ENCODE results near the gene UMODL1.
"Not testable (repeated sequence)": the region's sequence is repeated elsewhere in the genome, so short reads cannot be mapped to it uniquely, and the experiment has no call there.

UMODL1 gene

DNA sequence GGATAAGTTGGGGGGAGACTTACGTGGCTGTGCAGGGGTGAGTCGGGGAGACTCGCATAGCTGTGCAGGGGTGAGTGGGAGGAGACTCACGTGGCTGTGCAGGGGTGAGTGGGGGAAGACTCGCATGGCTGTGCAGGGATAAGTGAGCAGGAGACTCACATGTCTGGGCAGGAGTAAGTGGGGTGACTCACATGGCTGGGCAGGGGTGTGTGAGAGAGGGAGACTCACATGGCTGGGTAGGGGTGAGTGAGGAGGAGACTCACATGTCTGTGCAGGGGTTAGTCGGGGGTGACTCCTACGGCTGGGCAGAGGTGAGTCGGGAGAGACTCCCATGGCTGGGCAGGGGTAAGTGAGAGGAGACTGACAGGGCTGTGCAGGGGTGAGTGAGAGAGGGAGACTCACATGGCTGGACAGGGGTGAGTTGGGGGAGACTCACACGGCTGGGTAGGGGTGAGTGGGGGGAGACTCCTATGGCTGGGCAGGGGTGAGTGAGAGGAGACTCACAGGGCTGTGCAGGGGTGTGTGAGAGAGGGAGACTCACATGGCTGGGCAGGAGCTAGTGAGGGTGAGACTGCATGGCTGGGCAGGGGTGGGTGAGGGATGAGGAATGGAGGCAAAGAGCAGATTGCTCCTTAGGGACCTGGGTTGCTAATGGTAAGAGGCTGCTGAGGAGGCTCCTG, 91.9 kb downstream of the UMODL1 start:
- in situ Hi-C loops (cut with MboI; ENCODE audit: low sequenced_read_pairs): no loop called here
- Histone ChIP-seq H3K4me1 (no peaks in the 10 kb centered on the region), H3K9me3 (no peaks in the 10 kb centered on the region), H3K27me3 (ENCODE audit: low read depth) (no peaks in the 10 kb centered on the region), H3K4me3 (no peak overlapping the region), H3K36me3 (replicated peaks) (no peaks in the 10 kb centered on the region)
- DNase-seq (ENCODE audit: low spot score in 2 of 2): no peak

- H3K4me3 ChIP-seq: no peak overlapping the region
- DNase-seq (ENCODE audit: low spot score in 2 of 2): no peak
- no peaks in the 10 kb centered on the region for H3K27me3 ChIP-seq (ENCODE audit: low read depth)
- H3K4me1 ChIP-seq: no peaks in the 10 kb centered on the region
- H3K36me3 ChIP-seq (replicated peaks): no peaks in the 10 kb centered on the region
- no peaks in the 10 kb centered on the region for H3K9me3 ChIP-seq
- in situ Hi-C loops (cut with MboI; ENCODE audit: low sequenced_read_pairs): no loop called here
These were observed 92.4 kb downstream of the UMODL1 start for GRCh38 chr21:42163511-42163863.

GRCh38 chr21:42164064-42164789, 93.1 kb downstream of the UMODL1 start:
- Histone ChIP-seq H3K4me1 (no peaks in the 10 kb centered on the region), H3K27me3 (ENCODE audit: low read depth) (no peaks in the 10 kb centered on the region), H3K9me3 (no peaks in the 10 kb centered on the region), H3K4me3 (no peak overlapping the region), H3K36me3 (replicated peaks) (no peaks in the 10 kb centered on the region)
- peak in 1 of 2 experiments; percentile 33 for DNase-seq (ENCODE audit: low spot score in 2 of 2)
- in situ Hi-C loops (cut with MboI; ENCODE audit: low sequenced_read_pairs): no loop called here

GRCh38 chr21:42164818-42165217, 93.7 kb downstream of the UMODL1 start:
- Histone ChIP-seq H3K9me3 (no peaks in the 10 kb centered on the region), H3K27me3 (ENCODE audit: low read depth) (no peaks in the 10 kb centered on the region), H3K4me1 (no peaks in the 10 kb centered on the region), H3K4me3 (no peak overlapping the region), H3K36me3 (replicated peaks) (no peaks in the 10 kb centered on the region)
- in situ Hi-C loops (cut with MboI; ENCODE audit: low sequenced_read_pairs): no loop called here
- no peak for DNase-seq (ENCODE audit: low spot score in 2 of 2)

GRCh38 chr21:42165901-42166300, 94.8 kb downstream of the UMODL1 start:
- Histone ChIP-seq H3K27me3 (ENCODE audit: low read depth) (no peaks in the 10 kb centered on the region), H3K9me3 (no peaks in the 10 kb centered on the region), H3K4me1 (no peaks in the 10 kb centered on the region), H3K36me3 (replicated peaks) (no peaks in the 10 kb centered on the region), H3K4me3 (no peak overlapping the region)
- in situ Hi-C loops (cut with MboI; ENCODE audit: low sequenced_read_pairs): no loop called here
- no peak for DNase-seq (ENCODE audit: low spot score in 2 of 2)

DNA sequence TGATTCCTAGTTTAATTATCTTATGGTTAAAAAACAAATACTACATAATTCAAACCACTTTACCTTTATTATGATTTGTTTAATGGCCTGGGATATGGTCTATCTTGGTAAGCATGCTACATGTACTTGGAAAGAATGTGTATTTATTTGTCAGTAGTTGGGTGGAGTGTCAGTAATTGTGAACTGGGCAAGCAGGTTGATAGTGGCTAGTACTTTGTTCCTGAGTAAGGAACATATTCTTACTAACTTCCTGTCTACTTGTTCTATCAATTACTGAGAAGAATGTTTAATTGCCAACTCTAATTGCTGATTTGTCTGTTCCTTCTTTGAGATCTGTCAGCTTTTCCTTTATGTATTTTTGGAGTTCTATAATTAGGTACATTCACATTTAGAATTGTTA, 98.6 kb downstream of the UMODL1 start:
- no peak for DNase-seq (ENCODE audit: low spot score in 2 of 2)
- in situ Hi-C loops (cut with MboI; ENCODE audit: low sequenced_read_pairs): no loop called here

DNA sequence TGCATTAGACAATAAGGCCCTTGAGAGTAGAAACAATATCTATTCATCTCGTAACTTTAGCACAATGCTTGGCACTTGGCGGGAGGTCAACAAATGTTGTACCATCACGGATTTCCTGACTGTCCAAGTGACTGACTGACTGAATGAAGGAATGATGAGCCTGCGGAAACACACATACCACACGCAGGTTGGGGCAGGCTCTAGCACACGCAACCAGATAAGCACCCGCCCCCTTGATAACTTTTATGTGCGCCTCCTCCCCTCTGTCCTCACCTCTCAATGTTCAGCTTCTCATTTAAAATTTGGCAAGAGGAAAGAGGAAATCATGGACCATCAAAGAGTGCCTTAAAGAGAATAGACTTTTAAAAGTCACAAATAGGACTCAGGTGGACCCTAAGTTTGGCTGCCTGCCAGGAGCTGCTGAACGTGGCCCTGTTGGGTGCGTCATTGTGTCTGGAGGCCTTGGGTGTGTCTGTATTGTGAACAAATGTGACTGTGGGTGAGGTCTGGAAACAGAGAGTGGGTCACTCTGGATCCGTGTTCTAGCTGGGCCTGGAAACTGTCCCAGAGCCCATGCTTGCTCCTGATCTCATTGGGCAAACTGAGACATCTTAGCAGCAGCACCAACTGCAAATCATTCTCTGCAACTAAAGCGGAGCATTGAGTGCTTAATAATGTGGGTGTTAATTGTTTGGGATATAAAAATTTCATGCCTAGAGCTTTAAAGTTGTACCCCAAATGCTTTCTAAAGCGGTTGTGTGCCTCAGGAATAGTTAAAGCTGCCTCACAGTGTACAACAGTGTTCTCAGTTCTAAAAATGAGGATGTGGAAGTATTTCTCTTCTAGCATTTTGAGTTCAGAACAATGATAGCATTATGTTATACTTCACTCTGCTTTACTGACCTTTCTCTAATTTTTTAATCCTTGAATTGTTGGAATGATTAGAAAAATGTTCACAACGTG, 100.3 kb downstream of the UMODL1 start:
- Histone ChIP-seq H3K27me3 (ENCODE audit: low read depth) (no peaks in the 10 kb centered on the region), H3K9me3 (no peaks in the 10 kb centered on the region), H3K4me1 (no peaks in the 10 kb centered on the region), H3K4me3 (no peak overlapping the region), H3K36me3 (replicated peaks) (no peaks in the 10 kb centered on the region)
- in situ Hi-C loops (cut with MboI; ENCODE audit: low sequenced_read_pairs): no loop called here
- no peak for DNase-seq (ENCODE audit: low spot score in 2 of 2)

More for the DNA sequence above, 98.6 kb downstream of the UMODL1 start:
- H3K36me3 ChIP-seq (replicated peaks): no peaks in the 10 kb centered on the region
- H3K27me3 ChIP-seq (ENCODE audit: low read depth): no peaks in the 10 kb centered on the region
- H3K4me3 ChIP-seq: no peak overlapping the region
- H3K4me1 ChIP-seq: no peaks in the 10 kb centered on the region
- no peaks in the 10 kb centered on the region for H3K9me3 ChIP-seq

GRCh38 chr21:42172596-42173483, 101.7 kb downstream of the UMODL1 start:
- H3K9me3 ChIP-seq: no peaks in the 10 kb centered on the region
- in situ Hi-C loops (cut with MboI; ENCODE audit: low sequenced_read_pairs): no loop called here
- no peaks in the 10 kb centered on the region for H3K4me1 ChIP-seq
- H3K36me3 ChIP-seq (replicated peaks): no peaks in the 10 kb centered on the region
- DNase-seq (ENCODE audit: low spot score in 2 of 2): no peak
- no peak overlapping the region for H3K4me3 ChIP-seq
- H3K27me3 ChIP-seq (ENCODE audit: low read depth): no peaks in the 10 kb centered on the region

GRCh38 chr21:42174173-42174572, 103.1 kb downstream of the UMODL1 start:
- in situ Hi-C loops (cut with MboI; ENCODE audit: low sequenced_read_pairs): no loop called here
- H3K36me3 ChIP-seq (replicated peaks): no peaks in the 10 kb centered on the region
- H3K4me3 ChIP-seq: no peak overlapping the region
- no peak for DNase-seq (ENCODE audit: low spot score in 2 of 2)
- no peaks in the 10 kb centered on the region for H3K27me3 ChIP-seq (ENCODE audit: low read depth)
- H3K4me1 ChIP-seq: no peaks in the 10 kb centered on the region
- no peaks in the 10 kb centered on the region for H3K9me3 ChIP-seq

DNA sequence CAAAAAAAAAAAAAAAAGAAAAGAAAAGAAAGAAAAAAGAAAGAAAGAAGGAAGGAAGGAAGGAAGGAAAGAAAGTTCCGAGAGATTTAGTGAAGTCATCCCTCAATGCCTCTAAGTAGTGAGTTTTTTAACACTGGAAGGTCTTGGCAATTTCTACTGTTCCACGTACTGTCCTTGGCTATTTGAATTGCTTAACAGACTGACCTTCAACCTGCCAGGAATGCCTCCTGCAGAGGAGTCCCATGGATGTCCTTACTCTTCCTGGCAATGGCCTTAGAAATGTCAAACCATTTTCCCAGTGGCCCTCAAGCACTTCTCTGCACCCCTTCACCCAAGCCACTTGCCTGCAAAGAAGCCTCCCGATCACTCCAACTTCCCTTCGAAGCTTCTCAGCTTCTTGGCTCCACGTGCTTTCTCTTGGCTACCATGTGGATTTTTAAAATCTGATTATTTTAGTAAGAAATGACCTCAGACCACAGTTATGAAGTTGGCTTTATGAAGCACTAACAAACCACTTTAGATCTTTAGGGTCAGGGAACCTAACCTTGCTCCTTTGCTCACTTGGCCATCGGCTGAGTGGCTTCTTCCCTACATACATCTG, 104.1 kb downstream of the UMODL1 start:
- Histone ChIP-seq H3K36me3 (replicated peaks) (no peaks in the 10 kb centered on the region), H3K9me3 (no peaks in the 10 kb centered on the region), H3K27me3 (ENCODE audit: low read depth) (no peaks in the 10 kb centered on the region), H3K4me3 (no peak overlapping the region), H3K4me1 (no peaks in the 10 kb centered on the region)
- DNase-seq (ENCODE audit: low spot score in 2 of 2): no peak
- in situ Hi-C loops (cut with MboI; ENCODE audit: low sequenced_read_pairs): no loop called here

DNA sequence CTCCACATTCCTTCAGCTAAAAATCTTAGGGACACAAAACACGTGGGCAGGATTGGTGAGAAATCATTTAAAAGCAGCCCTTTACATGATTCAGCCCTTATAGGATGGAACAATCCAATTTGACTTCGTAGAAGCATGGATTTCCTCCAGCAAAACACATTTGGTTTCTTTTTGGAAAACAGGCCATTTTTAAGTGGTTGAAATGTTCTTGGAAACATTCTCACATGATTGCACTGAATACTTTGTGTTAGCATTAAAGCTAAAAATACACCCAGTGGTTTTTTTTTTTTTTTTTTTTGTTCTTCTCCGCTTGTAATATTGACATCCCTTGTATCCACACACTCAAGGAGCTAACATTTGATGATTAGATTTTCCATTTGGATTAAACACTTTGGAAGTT, 105.7 kb downstream of the UMODL1 start:
- no peaks in the 10 kb centered on the region for H3K4me1 ChIP-seq
- no peaks in the 10 kb centered on the region for H3K27me3 ChIP-seq (ENCODE audit: low read depth)
- no peaks in the 10 kb centered on the region for H3K9me3 ChIP-seq
- no peaks in the 10 kb centered on the region for H3K36me3 ChIP-seq (replicated peaks)
- H3K4me3 ChIP-seq: no peak overlapping the region
- no peak for DNase-seq (ENCODE audit: low spot score in 2 of 2)
- in situ Hi-C loops (cut with MboI; ENCODE audit: low sequenced_read_pairs): no loop called here

GRCh38 chr21:42179316-42179715, 108.2 kb downstream of the UMODL1 start:
- no peak overlapping the region for H3K4me3 ChIP-seq
- in situ Hi-C loops (cut with MboI; ENCODE audit: low sequenced_read_pairs): no loop called here
- no peaks in the 10 kb centered on the region for H3K36me3 ChIP-seq (replicated peaks)
- H3K4me1 ChIP-seq: no peaks in the 10 kb centered on the region
- no peak for DNase-seq (ENCODE audit: low spot score in 2 of 2)
- no peaks in the 10 kb centered on the region for H3K27me3 ChIP-seq (ENCODE audit: low read depth)
- H3K9me3 ChIP-seq: no peaks in the 10 kb centered on the region

DNA sequence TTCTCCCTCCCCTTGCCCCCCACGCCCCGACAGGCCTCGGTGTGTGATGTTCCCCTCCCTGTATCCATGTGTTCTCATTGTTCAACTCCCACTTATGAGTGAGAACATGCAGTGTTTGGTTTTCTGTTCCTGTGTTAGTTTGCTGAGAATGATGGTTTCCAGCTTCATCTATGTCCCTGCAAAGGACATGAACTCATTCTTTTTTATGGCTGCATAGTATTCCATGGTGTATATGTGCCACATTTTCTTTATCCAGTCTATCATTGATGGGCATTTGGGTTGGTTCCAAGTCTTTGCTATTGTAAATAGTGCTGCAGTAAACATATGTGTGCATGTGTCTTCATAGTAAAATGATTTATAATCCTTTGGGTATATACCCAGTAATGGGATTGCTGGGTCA, 108.9 kb downstream of the UMODL1 start:
- H3K27me3 ChIP-seq (ENCODE audit: low read depth); H3K36me3 ChIP-seq (replicated peaks); H3K4me3 ChIP-seq; H3K4me1 ChIP-seq; in situ Hi-C loops (cut with MboI; ENCODE audit: low sequenced_read_pairs); DNase-seq (ENCODE audit: low spot score in 2 of 2); H3K9me3 ChIP-seq: not testable (repeated sequence)
